ENCODE data around the gene P2RY6.
"Not testable (repeated sequence)": the region's sequence is repeated elsewhere in the genome, so short reads cannot be mapped to it uniquely, and the experiment has no call there.

The P2RY6 gene

GRCh38 chr11:73262851-73263495 lies 9.2 kb upstream of the P2RY6 start:
- peak; percentile 36 for DNase-seq

- peak; percentile 29 for DNase-seq
Observed at GRCh38 chr11:73263640-73264039, 8.5 kb upstream of the P2RY6 start.

GRCh38 chr11:73265278-73265810 lies 6.8 kb upstream of the P2RY6 start:
- DNase-seq: peak; percentile 23

- peak; percentile 38 for DNase-seq
Observed at GRCh38 chr11:73265853-73266645, 6.1 kb upstream of the P2RY6 start.

GRCh38 chr11:73266646-73267020 lies 5.5 kb upstream of the P2RY6 start:
- peak; percentile 29 for DNase-seq

GRCh38 chr11:73267122-73267846 lies 4.9 kb upstream of the P2RY6 start:
- DNase-seq: peak; percentile 33

GRCh38 chr11:73267906-73268540 lies 4.1 kb upstream of the P2RY6 start:
- DNase-seq: peak; percentile 25

GRCh38 chr11:73268671-73269271 lies 3.4 kb upstream of the P2RY6 start:
- peak; percentile 40 for DNase-seq

- DNase-seq: peak; percentile 42
Observed at GRCh38 chr11:73269459-73270015, 2.6 kb upstream of the P2RY6 start.

GRCh38 chr11:73270016-73270854 lies 1.9 kb upstream of the P2RY6 start:
- peak; percentile 47 for DNase-seq

- DNase-seq: peak; percentile 30
Observed at GRCh38 chr11:73270855-73271477, 1.2 kb upstream of the P2RY6 start.

- DNase-seq: not testable (repeated sequence)
Observed at GRCh38 chr11:73271478-73271865, 666 bp upstream of the P2RY6 start.

GRCh38 chr11:73272680-73273038 lies 521 bp downstream of the P2RY6 start:
- no peak for DNase-seq

GRCh38 chr11:73273222-73273895 lies 1.2 kb downstream of the P2RY6 start:
- DNase-seq: no peak

GRCh38 chr11:73274191-73274590 lies 2.1 kb downstream of the P2RY6 start:
- DNase-seq: not testable (repeated sequence)

- no peak for DNase-seq
Observed at GRCh38 chr11:73274722-73275380, 2.7 kb downstream of the P2RY6 start.

GRCh38 chr11:73275381-73275750 lies 3.2 kb downstream of the P2RY6 start:
- DNase-seq: no peak

- no peak for DNase-seq
Observed at GRCh38 chr11:73277467-73277866, 5.3 kb downstream of the P2RY6 start.

- DNase-seq: no peak
Observed at GRCh38 chr11:73280626-73281025, 8.5 kb downstream of the P2RY6 start.

Measured in activated CD8-positive, alpha-beta memory T cell treated with anti-CD3 and anti-CD28 coated beads, Interleukin-2, amount 50 U/mL, for 48 hours (primary cell).